HTERT RPE-1 (cell line): ENCODE measurements around the gene KRT6C.
"Not testable (repeated sequence)": the region's sequence is repeated elsewhere in the genome, so short reads cannot be mapped to it uniquely, and the experiment has no call there.

Source experiments
- in situ Hi-C: fragments of 300-500 bp; cut with MboI; formaldehyde crosslinking; loops from 4 replicates; pipeline ENCODE4 v1.14.3; 2020; ENCODE audit warnings: low sequenced_read_pairs

The KRT6C gene

GRCh38 chr12:52500574-52500973 is 27.0 kb upstream of the KRT6C start:
- in situ Hi-C loops: not testable (repeated sequence)

DNA sequence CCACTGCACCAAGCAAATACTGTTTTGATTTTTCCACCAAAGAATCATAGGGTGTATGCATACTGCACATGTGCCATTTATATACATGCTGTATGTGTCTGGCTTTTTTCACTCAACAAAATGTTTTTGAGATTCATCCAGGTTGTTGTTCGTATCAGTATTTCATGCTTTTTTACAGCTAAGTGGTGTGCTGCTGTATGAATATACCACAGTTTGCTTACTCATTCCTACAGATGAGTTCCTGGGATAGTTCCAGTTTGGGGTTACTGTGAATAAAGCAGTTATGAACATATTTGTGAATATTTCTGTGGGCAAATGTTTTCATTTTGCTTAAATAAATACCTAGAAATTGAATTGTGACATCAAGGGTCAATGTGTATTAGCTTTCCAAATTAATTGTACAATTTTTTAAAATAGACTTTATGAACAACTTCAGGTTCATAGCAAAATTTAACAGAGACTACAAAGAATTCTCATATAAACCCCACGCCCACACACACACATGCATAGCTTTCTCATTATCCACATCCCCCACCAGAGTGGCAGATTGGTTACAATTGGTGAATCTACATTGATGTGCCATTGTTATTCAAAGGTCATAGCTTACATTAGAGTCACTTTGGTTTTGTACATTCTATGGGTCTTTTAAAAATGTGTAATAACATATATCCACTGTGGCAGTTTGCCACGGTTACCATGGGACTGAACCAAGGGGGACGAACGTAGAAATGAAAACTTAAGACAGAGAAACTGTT is 26.4 kb upstream of the KRT6C start:
- in situ Hi-C loops: no loop called here

- in situ Hi-C loops: no loop called here
Measured at GRCh38 chr12:52498946-52499345, 25.3 kb upstream of the KRT6C start.

DNA sequence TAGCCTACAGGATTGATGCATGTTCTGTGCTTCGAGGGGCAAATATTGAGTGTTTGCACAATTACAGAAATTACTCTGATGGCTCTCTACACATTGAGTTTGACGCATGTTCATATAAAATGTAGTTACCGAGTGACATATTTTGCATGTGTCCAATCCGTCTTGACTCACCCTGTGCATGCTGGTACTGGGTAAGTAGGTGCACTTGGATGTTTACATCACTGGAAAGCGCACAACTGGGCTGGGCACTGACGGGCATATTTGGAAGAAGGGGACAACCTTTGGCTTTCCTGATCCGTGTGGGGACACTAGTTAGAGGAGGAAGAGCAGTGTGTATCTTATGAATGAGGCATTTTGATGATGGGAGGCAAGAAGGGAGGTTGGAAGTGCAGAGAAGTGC is 24.4 kb upstream of the KRT6C start:
- in situ Hi-C loops: no loop called here

DNA sequence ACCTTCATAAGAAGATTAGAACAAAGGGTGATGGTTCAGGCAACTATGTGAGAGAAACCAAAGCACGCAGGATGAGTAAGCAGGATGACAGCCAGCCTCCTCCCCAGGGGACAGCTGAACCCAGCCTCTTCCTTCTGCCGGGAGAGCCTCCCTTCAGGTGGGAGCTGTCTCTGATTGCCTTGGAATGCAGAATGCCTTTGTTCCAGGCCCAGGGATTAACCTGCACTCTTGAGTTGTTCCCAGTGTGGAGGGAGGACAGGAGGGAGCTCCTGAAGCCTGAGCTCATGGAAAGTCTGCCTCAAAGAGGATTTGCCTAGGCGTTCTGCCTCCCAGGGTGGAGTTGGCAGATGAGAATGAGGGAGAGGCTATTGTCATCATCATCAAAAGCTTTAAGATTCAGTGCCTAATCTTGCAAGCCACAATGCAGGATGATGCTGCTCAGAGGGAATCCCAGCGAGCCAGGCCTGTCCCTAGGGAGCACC is 23.0 kb upstream of the KRT6C start:
- in situ Hi-C loops: no loop called here

- in situ Hi-C loops: no loop called here
Measured at GRCh38 chr12:52496054-52496453, 22.4 kb upstream of the KRT6C start.

- in situ Hi-C loops: no loop called here
Measured at GRCh38 chr12:52495389-52495788, 21.8 kb upstream of the KRT6C start.

DNA sequence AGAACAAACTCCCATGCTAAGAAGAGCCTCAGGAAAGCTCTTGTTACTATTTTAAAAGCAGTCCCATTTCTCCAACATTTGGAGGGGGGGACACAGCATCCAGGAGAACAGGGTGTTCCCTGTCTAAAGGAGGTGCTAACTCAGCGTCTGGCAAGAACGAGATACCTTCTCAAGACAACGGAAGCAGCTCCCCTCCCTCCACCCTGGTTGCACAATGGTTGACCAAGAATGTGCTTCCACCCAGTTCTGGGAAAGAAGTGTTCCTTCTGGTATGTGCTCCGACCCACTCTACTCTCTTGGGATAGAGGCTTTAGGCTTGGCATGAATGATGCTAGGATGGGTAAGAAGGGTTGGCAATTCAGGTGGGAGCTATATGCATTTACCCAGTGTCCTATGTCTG is 20.9 kb upstream of the KRT6C start:
- in situ Hi-C loops: no loop called here

GRCh38 chr12:52494100-52494499 is 20.5 kb upstream of the KRT6C start:
- in situ Hi-C loops: no loop called here

GRCh38 chr12:52493172-52493571 is 19.6 kb upstream of the KRT6C start, which contains the start of gene KRT6A:
Gene KRT6A (minus strand): TSS chr12:52493257. CDS start chr12:52493188, 69 bp downstream.
- in situ Hi-C loops: no loop called here

DNA sequence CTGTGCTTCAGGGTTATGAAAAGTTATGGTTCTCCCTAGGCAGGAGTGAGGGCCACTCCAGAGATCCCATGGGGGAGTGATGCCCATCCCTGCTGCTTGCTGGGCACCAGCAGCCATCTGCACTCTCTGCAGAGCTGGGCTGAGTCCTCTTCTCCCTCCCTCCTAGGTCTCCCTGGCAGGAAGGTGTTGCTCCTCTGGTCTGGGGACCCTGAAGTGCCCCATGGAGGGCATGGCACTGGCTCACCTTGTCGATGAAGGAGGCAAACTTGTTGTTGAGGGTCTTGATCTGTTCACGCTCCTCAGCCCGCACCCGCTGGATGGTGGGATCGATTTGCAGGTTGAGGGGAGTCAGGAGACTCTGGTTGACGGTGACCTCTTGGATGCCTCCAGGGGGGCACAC is 18.8 kb upstream of the KRT6C start:
- in situ Hi-C loops: not testable (repeated sequence)

DNA sequence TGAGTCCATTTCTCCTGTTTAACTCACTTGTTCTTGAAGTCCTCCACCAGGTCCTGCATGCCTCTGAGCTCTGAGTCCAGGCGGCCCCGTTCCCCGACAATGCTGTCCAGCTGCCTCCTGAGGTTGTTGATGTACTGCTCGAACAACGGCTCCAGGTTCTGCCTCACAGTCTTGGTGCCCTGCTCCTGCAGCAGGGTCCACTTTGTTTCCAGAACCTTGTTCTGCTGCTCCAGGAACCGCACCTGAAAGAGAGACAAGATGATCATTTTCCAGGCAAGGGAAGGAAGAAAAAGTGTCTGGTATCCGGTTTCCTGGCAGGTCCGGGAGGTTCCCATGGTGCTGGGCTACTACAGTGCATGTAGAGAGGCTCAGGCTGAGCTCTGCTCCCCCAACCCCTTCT is 17.9 kb upstream of the KRT6C start:
- in situ Hi-C loops: not testable (repeated sequence)

GRCh38 chr12:52488736-52489135 is 15.1 kb upstream of the KRT6C start:
- in situ Hi-C loops: no loop called here

DNA sequence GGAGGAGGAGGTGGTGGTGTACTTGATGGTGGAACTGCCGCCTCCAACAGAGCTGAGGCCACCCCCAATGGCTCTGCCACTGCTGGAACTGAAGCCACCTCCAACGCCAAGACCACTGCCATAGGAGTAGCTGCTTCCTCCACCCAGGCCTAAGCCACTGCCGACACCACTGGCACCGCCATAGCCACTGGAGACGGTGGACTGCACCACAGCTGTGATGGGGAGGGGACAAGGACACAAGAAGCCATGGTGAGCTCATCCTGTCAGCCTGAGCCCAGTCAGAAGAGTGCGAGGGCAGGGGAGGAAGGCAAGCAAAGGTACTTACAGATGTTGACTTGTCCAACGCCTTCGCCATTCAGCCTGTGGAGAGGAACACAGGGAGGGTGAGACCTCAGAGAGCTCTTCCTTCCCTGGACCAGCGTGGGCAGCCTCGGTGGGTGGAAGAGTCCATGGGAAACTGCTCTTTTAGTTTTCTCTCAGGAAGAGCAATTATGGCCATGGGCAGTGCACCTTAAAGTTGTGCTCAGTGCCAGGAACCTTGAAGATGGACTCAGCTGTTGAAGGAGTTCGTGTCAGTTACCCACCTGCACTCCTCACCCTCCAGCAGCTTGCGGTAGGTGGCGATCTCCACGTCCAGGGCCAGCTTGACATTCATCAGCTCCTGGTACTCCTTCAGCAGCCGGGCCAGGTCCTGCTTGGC is 14.3 kb upstream of the KRT6C start:
- in situ Hi-C loops: not testable (repeated sequence)

DNA sequence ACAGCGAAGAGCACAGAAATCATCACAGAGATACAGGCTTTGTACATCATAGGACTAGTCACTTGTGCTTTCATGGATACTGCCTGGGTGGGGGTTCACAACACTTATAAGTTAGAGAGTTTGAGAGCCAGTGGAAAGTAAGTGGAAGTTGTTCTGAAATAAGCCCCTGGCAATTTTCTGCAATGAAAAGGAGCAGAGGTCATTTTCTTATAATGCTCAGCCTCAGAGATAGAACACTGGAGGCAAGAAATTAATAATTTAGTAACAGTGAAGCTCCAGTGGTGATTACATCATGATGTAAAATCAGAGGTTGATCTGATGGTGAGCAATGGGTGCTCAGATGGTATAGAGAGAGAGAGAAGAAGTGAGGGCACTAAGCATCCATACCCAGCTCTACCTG is 13.6 kb upstream of the KRT6C start:
- in situ Hi-C loops: no loop called here

DNA sequence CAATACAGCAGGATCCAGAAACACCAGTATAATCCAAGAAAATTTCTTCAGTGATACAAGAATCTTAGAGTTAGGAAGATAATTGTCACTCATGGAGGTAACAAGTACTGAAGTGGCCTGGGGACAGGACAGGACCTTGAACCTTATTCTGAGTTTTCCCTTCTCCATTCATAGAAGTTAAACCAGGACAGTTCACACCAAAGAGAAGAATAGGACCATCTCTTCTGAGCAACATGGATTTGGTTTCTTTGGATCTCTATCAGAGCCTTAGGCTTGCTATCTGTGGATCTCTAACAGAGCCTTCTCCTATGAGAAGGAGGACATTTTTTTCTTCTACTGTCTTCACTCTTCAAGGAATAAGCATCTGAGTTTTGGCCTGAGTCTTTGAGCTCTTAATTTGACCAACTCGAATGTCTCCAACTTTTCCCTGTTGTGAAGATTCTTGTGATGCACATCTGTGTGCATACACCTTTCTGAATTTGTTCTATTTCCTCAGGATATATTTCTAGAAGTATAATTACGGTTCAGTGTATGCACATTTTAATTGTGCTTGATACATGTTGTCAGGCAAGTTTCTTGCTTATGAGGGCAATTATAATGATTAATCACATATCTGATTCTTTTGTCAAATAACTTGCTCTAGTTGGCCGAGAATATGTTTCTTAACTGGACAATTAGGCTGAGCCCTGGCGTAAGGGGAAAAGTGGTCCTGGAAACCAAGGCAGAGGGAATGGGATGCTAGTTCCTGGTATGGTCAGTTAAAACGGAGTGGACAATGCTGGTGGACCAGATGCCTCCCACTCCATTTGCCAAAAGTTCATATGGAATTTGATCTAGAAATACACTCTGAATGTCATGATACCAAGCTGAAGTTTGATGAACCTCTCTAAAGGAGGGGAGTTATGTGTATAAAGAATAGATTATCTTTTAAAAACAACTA is 12.8 kb upstream of the KRT6C start:
- in situ Hi-C loops: no loop called here

GRCh38 chr12:52480073-52480472 is 6.5 kb upstream of the KRT6C start:
- in situ Hi-C loops: no loop called here

- in situ Hi-C loops: no loop called here
Measured at GRCh38 chr12:52477651-52478050, 4.0 kb upstream of the KRT6C start.

- in situ Hi-C loops: no loop called here
Measured at GRCh38 chr12:52474212-52474611, 607 bp upstream of the KRT6C start.

DNA sequence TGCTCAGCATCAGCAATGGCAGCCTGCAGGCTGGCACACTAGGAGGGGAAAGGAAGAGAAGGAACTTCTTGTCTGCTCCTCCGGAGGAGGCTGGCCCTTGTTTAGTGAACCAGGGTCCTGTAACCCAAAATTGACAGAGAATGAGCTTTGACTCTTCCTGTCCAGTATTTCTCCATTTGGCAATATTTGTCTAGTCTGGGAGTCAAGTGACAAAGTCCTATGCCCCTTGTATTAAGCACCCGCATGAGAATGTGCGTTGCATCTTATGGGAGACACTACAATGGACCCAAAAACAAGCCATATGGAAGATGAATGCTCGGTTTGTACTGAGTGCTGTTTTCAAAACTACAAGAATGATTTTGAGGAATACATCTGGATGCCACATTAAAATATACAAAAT is 3.8 kb downstream of the KRT6C start:
- in situ Hi-C loops: no loop called here

GRCh38 chr12:52464897-52465296 is 8.7 kb downstream of the KRT6C start:
- in situ Hi-C loops: no loop called here
